Type B pancreatic cell (in vitro differentiated cells): ENCODE measurements around the gene SLC26A4. TPM values are rescaled to one million over a fixed set of nuclear protein-coding genes. Genes with fewer than 3 reads are reported as not detected.

Experiments used
- DNase-seq: peaks from one replicate; pipeline ENCODE4 v3.0.0; 2021; ENCODE audit warnings: mixed read lengths; ENCODE audit not compliant: unreplicated experiment; ENCODE audit errors: extremely low spot score
- H3K27ac Mint-ChIP-seq: 2 replicates; pipeline ENCODE4 v1.8.0; 2021; ENCODE audit warnings: mild to moderate bottlenecking, mixed read lengths
- H3K27me3 Mint-ChIP-seq: 2 replicates; pipeline ENCODE4 v1.8.0; 2021; ENCODE audit warnings: mixed read lengths
- H3K36me3 Mint-ChIP-seq: 2 replicates; pipeline ENCODE4 v1.8.0; 2021; ENCODE audit warnings: mixed read lengths
- H3K4me1 Mint-ChIP-seq: one replicate; pipeline ENCODE4 v1.8.0; 2021; ENCODE audit warnings: mixed read lengths; ENCODE audit not compliant: unreplicated experiment
- H3K4me3 Mint-ChIP-seq: 2 replicates; pipeline ENCODE4 v1.8.0; 2021; ENCODE audit warnings: mild to moderate bottlenecking, mixed read lengths
- H3K9me3 Mint-ChIP-seq: 2 replicates; pipeline ENCODE4 v1.8.0; 2021; ENCODE audit warnings: mixed read lengths
- total RNA-seq: library from RNA; stranded (reverse); gene quantifications from 2 replicates; pipeline ENCODE4 v1.2.1, GENCODE V29; 2021; ENCODE audit warnings: low replicate concordance
- TF ChIP-seq, protein P1 (sequence below): fragments of 200-600 bp; sonication (generic); conservative IDR thresholded peaks from 2 replicates; pipeline ENCODE4 v1.5.0; 2021; ENCODE audit warnings: antibody characterized with exemption, mild to moderate bottlenecking

The SLC26A4 gene
- total RNA-seq, 1 donor from 2014 or later, result not detected

DNA sequence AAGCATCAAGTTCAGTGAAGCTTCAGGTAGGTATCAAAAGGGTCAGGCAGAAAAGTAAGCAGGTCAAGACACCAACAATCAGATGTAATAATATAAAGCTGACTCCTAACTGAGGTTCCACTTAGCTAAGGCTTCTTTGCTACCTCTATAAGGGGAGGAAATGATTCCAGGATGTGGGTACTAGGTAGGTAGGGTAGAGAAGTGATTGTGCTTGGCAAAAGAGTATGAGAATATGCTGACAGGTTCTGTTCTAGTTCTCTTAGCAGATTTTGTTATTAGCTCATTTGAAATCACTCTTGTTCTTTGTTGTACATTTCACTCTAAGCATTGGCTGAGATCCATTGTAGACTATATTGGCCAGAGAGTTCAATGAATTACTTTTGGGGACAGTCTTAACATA lies 42.6 kb downstream of the SLC26A4 start:
- Mint-ChIP-seq H3K4me1 (no peaks in the 10 kb centered on the region), H3K4me3 (no peak overlapping the region), H3K36me3 (no peaks in the 10 kb centered on the region), H3K27me3 (peaks cover 5% of the 10 kb centered on the region), H3K9me3 (no peaks in the 10 kb centered on the region), H3K27ac (no peak overlapping the region)
- DNase-seq, result no peak
- TF ChIP-seq, protein P1, sequence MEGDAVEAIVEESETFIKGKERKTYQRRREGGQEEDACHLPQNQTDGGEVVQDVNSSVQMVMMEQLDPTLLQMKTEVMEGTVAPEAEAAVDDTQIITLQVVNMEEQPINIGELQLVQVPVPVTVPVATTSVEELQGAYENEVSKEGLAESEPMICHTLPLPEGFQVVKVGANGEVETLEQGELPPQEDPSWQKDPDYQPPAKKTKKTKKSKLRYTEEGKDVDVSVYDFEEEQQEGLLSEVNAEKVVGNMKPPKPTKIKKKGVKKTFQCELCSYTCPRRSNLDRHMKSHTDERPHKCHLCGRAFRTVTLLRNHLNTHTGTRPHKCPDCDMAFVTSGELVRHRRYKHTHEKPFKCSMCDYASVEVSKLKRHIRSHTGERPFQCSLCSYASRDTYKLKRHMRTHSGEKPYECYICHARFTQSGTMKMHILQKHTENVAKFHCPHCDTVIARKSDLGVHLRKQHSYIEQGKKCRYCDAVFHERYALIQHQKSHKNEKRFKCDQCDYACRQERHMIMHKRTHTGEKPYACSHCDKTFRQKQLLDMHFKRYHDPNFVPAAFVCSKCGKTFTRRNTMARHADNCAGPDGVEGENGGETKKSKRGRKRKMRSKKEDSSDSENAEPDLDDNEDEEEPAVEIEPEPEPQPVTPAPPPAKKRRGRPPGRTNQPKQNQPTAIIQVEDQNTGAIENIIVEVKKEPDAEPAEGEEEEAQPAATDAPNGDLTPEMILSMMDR, result no peak

DNA sequence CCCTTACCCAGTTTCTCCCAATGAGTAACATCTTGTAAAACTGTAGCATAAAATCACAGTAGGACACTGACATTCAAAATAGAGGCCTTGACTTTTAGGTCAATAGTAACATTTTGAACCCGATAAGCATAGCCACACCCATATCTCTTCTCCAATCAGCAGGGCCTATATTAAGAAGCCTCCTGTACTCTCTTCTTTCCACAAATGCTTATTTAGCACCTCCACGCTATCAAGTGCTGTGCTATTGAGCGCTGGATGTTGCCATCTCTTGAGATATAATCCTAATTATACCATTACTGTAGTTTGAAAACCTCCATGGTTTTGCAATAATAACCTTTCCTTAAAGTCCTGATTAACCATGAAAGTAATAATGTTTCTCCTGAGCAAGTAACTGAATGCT lies 43.2 kb downstream of the SLC26A4 start:
- H3K4me1 Mint-ChIP-seq, result no peaks in the 10 kb centered on the region
- H3K27me3 Mint-ChIP-seq, result peaks cover 5% of the 10 kb centered on the region
- TF ChIP-seq, protein P1, result no peak
- no peak for DNase-seq
- H3K4me3 Mint-ChIP-seq, result no peak overlapping the region
- no peak overlapping the region for H3K27ac Mint-ChIP-seq
- no peaks in the 10 kb centered on the region for H3K36me3 Mint-ChIP-seq
- H3K9me3 Mint-ChIP-seq, result no peaks in the 10 kb centered on the region

DNA sequence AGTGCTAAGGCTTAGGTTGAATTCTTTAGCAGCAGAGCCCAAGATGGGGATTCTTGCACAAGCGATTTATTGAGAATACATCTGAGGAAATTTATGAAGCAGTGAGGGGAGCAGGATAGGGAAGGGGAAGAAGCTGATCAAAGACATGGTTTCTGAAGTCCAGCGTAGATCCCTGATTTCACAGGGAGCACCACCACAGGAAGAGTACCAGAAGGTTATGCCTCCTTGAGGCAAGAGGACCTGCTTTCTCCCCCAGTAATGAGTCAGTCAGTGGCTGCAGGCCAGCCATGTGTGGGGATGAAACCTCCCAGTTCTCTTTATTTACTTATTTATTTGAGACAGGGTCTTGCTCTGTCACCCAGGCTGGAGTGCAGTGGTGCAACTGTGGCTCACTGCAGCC lies 48.3 kb downstream of the SLC26A4 start:
- Mint-ChIP-seq H3K9me3 (no peaks in the 10 kb centered on the region), H3K4me3 (no peak overlapping the region), H3K27me3 (no peaks in the 10 kb centered on the region), H3K4me1 (no peaks in the 10 kb centered on the region), H3K27ac (no peak overlapping the region), H3K36me3 (no peaks in the 10 kb centered on the region)
- TF ChIP-seq, protein P1, result no peak
- no peak for DNase-seq

DNA sequence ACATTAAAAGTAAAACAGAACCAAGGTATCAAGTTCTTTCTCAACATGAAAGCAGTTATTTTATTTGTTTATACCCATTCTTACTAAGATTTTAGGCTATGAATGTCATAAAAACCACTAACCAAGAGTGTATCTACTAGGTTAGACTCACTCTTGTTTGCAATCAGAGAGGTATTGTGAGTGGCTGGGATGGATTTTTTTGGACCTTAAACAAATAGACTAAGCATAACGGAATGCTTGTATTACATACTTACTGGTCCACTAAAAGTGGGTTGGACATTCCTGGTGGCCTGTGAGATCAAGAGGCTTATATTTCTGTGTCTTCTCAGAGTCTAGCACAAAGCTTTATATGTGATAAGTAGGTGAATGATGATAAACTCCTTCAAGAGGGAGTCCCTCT lies 50.7 kb downstream of the SLC26A4 start:
- Mint-ChIP-seq H3K4me1 (no peaks in the 10 kb centered on the region), H3K27me3 (no peaks in the 10 kb centered on the region), H3K36me3 (no peaks in the 10 kb centered on the region), H3K4me3 (no peak overlapping the region), H3K9me3 (no peaks in the 10 kb centered on the region), H3K27ac (no peak overlapping the region)
- DNase-seq, result no peak
- TF ChIP-seq, protein P1, result no peak

DNA sequence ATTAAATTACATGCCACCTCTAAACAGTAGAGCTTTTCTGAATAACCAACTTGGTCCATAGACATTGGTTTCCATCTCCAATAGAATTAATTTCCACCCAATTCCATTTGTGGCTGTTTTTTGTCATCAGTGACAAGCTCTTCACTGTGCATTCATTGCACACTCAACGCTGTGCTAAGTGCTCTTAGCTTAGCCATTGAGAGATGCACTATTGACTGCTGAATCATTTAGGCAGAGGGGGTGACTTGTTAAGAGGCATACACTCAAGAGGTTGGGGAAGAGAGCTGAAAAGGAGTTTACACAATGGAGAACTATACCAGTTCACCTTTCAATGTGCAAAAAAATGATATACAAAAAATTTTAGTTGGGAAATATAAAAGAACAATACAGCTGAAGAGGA lies 51.4 kb downstream of the SLC26A4 start:
- no peaks in the 10 kb centered on the region for H3K9me3 Mint-ChIP-seq
- TF ChIP-seq, protein P1, result no peak
- H3K36me3 Mint-ChIP-seq, result no peaks in the 10 kb centered on the region
- DNase-seq, result no peak
- no peak overlapping the region for H3K27ac Mint-ChIP-seq
- H3K4me1 Mint-ChIP-seq, result no peaks in the 10 kb centered on the region
- H3K4me3 Mint-ChIP-seq, result no peak overlapping the region
- no peaks in the 10 kb centered on the region for H3K27me3 Mint-ChIP-seq

DNA sequence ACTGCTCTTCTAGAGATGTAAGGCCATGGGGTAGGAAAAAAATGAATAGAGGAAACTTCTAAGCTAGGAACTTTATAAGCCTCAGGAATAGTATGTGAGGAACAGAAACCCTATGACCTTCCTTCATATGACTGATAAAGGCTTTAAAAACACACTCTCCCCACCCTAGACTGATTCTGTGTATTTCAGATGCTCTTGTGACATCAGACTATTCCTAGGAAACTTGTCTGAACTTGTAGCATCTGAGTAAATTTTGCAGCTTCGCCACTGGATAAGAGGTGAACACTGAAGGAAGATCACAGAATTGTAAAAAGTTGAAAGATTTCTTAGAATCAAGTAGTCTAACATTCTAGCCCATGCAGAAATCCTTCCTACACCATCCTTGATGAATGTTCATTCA lies 52.3 kb downstream of the SLC26A4 start:
- no peak for DNase-seq
- H3K4me3 Mint-ChIP-seq, result no peak overlapping the region
- no peak overlapping the region for H3K27ac Mint-ChIP-seq
- no peaks in the 10 kb centered on the region for H3K9me3 Mint-ChIP-seq
- TF ChIP-seq, protein P1, result no peak
- H3K4me1 Mint-ChIP-seq, result no peaks in the 10 kb centered on the region
- H3K27me3 Mint-ChIP-seq, result no peaks in the 10 kb centered on the region
- H3K36me3 Mint-ChIP-seq, result no peaks in the 10 kb centered on the region
